Measurements from ENCODE around the gene WARS2. TPM values are rescaled to one million over a fixed set of nuclear protein-coding genes. Genes with fewer than 3 reads are reported as not detected.

The WARS2 gene
- total and polyA plus RNA-seq, 7 donors, result 3.4 to 10.8 (median 7.8) TPM

- Histone ChIP-seq H3K27me3 (ENCODE audit: insufficient read depth in 3 of 3, low read length in 2 of 3) (no peaks in the 10 kb centered on the region), H3K4me1 (no peaks in the 10 kb centered on the region), H3K4me3 (no peak overlapping the region), H3K36me3 (ENCODE audit: insufficient read depth in 1 of 2, low read depth in 1 of 2) (peaks cover 0 to 3% of the 10 kb centered on the region in 2 donors), H3K9me3 (no peaks in the 10 kb centered on the region), H3K27ac (no peak overlapping the region)
- intact Hi-C loops (cut with DNase I), result no loop called here
- DNase-seq (no peak), ATAC-seq (no peak)
- no peak for TF ChIP-seq CTCF (IDR thresholded peaks at IDR 0.05)
These were observed 88.2 kb downstream of the WARS2 start for GRCh38 chr1:119052267-119052666.

- TF ChIP-seq CTCF (IDR thresholded peaks at IDR 0.05), result no peak
- no peaks in the 10 kb centered on the region for H3K4me1 ChIP-seq
- no peak overlapping the region for H3K27ac ChIP-seq
- no peaks in the 10 kb centered on the region for H3K27me3 ChIP-seq (ENCODE audit: insufficient read depth in 3 of 3, low read length in 2 of 3)
- peaks cover 0 to 11% of the 10 kb centered on the region in 2 donors for H3K36me3 ChIP-seq (ENCODE audit: insufficient read depth in 1 of 2, low read depth in 1 of 2)
- intact Hi-C loops (cut with DNase I), result no loop called here
- DNase-seq (no peak), ATAC-seq (no peak)
- H3K9me3 ChIP-seq, result no peaks in the 10 kb centered on the region
- 97 to 98% (median 97%) methylated on average over 34 of the region's 34 CpGs for WGBS, 3 donors
- no peak overlapping the region for H3K4me3 ChIP-seq
These were observed 91.6 kb downstream of the WARS2 start for GRCh38 chr1:119048624-119049404.

GRCh38 chr1:119046785-119047438, 93.5 kb downstream of the WARS2 start:
- WGBS, 3 donors, result 50 to 61% (median 51%) methylated on average over 5 of the region's 5 CpGs
- Histone ChIP-seq H3K9me3 (no peaks in the 10 kb centered on the region), H3K27me3 (ENCODE audit: insufficient read depth in 3 of 3, low read length in 2 of 3) (no peaks in the 10 kb centered on the region), H3K36me3 (ENCODE audit: insufficient read depth in 1 of 2, low read depth in 1 of 2) (peaks cover 0 to 14% of the 10 kb centered on the region in 2 donors), H3K4me3 (no peak overlapping the region), H3K4me1 (no peaks in the 10 kb centered on the region), H3K27ac (no peak overlapping the region)
- no peak for ATAC-seq
- TF ChIP-seq CTCF (IDR thresholded peaks at IDR 0.05), result no peak
- no peak for DNase-seq
- intact Hi-C loops (cut with DNase I), result no loop called here

DNA sequence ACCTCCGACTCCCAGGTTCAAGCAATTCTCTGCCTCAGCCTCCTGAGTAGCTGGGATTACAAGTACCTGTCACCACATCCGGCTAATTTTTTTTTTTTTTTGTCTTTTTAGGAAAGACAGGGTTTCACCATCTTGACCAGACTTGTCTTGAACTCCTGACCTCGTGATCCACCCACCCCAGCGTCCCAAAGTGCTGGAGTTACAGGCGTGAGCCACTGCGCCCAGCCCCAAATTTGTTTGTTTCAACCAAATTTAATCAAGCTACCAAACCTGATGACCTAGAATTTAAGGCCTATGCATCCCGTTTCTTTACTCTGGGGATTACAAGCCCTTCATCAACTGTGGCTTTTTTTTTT, 94.0 kb downstream of the WARS2 start:
- ATAC-seq, result no peak
- TF ChIP-seq CTCF (IDR thresholded peaks at IDR 0.05), result no peak
- H3K27ac ChIP-seq, result no peak overlapping the region
- no peaks in the 10 kb centered on the region for H3K4me1 ChIP-seq
- no peak overlapping the region for H3K4me3 ChIP-seq
- H3K27me3 ChIP-seq (ENCODE audit: insufficient read depth in 3 of 3, low read length in 2 of 3), result no peaks in the 10 kb centered on the region
- WGBS, 3 donors, result 75 to 87% (median 76%) methylated on average over 7 of the region's 7 CpGs
- H3K9me3 ChIP-seq, result no peaks in the 10 kb centered on the region
- no peak for DNase-seq
- peaks cover 0 to 18% of the 10 kb centered on the region in 2 donors for H3K36me3 ChIP-seq (ENCODE audit: insufficient read depth in 1 of 2, low read depth in 1 of 2)
- intact Hi-C loops (cut with DNase I), result no loop called here
